HCT116 (cell line): ENCODE results near the gene DNM3. TPM values are rescaled to one million over a fixed set of nuclear protein-coding genes. Genes with fewer than 3 reads are reported as not detected.

Experiments
- ATAC-seq: fragments of 200-7000 bp; cut with Tn5 transposase; 2 replicates; pipeline ENCODE4 v1.9.1; 2020; ENCODE audit warnings: mild to moderate bottlenecking, moderate library complexity
- BruUV-seq: library from RNA; stranded (reverse); fragments of 400-500 nt; replicated peaks from 2 replicates; lab custom pipeline; 2021; lab: Mats Ljungman, UMichigan
- CTCF ChIA-PET: fragments of 300-600 bp; sonication (Branson Sonifier 250); formaldehyde crosslinking; loops from one replicate; lab custom pipeline; 2021; ENCODE audit warnings: antibody characterized with exemption; lab: Charles Lee
- POLR2A ChIA-PET: fragments of 300-600, 350-600 bp; sonication (Branson Sonifier 250); formaldehyde crosslinking; loops from one replicate; lab custom pipeline; 2021; ENCODE audit warnings: antibody characterized with exemption; lab: Charles Lee
- RAD21 ChIA-PET, 2 experiments: fragments of 300-600 bp; sonication (Branson Sonifier 250); formaldehyde crosslinking; loops; one replicate each; lab custom pipeline; 2023; ENCODE audit warnings: low total read pairs in 2 of 2; ENCODE audit not compliant: uncharacterized antibody in 2 of 2, unreplicated experiment in 2 of 2, low non-redundant PET in 1 of 2; lab: Charles Lee
- DNase-seq: peaks from one replicate; pipeline ENCODE4 v3.0.0-alpha.2; 2010; ENCODE audit warnings: low read depth, low spot score
- H2AFZ ChIP-seq: fragments of 200-600 bp; shearing (Covaris generic), sonication (generic); 2 replicates; pipeline ENCODE4 v1.6.1; 2017; ENCODE audit warnings: low read depth, mixed run types, mixed read lengths, antibody characterized with exemption, low read length; ENCODE audit not compliant: poor library complexity, severe bottlenecking
- H3K27ac ChIP-seq: 2 replicates; pipeline ENCODE4 v1.5.1; 2012; ENCODE audit warnings: low read depth, low read length
- H3K27me3 ChIP-seq: fragments of 200-600 bp; sonication (generic); 2 replicates; pipeline ENCODE4 v1.6.1; 2016; ENCODE audit warnings: mixed run types, low read length, mixed read lengths; ENCODE audit not compliant: insufficient read depth
- H3K36me3 ChIP-seq, 2 experiments: fragments of 200-500 bp in 1 of 2; fragments of 200-600 bp in 1 of 2; sonication (Bioruptor generic) in 1 of 2; sonication (generic) in 1 of 2; 2 replicates each; pipeline versions ENCODE4 v1.5.1 to v1.6.1; 2014 to 2016; ENCODE audit warnings: low read length in 2 of 2, inconsistent platforms in 1 of 2, mixed read lengths in 1 of 2, mixed run types in 1 of 2; ENCODE audit not compliant: insufficient read depth in 2 of 2, control insufficient read depth in 1 of 2
- H3K4me1 ChIP-seq, 2 experiments: fragments of 200-600 bp in 1 of 2; sonication (generic) in 1 of 2; 2 replicates each; pipeline versions ENCODE4 v1.5.1 to v1.6.1; 2012 to 2017; ENCODE audit warnings: low read length in 2 of 2, inconsistent platforms in 1 of 2, mild to moderate bottlenecking in 1 of 2, mixed read lengths in 1 of 2, mixed run types in 1 of 2, moderate library complexity in 1 of 2; ENCODE audit not compliant: insufficient read depth in 2 of 2, control insufficient read depth in 1 of 2
- H3K4me2 ChIP-seq: fragments of 200-600 bp; sonication (generic); 2 replicates; pipeline ENCODE4 v1.6.1; 2017; ENCODE audit warnings: mixed run types, low read length, mixed read lengths
- H3K4me3 ChIP-seq, 2 experiments: fragments of 200-600 bp in 1 of 2; sonication (generic) in 1 of 2; replicated peaks in 1 of 2; 2 replicates each; pipeline ENCODE4 v1.5.1; 2011 to 2016; ENCODE audit warnings: low read length in 2 of 2, control low read depth in 1 of 2, low read depth in 1 of 2, mild to moderate bottlenecking in 1 of 2, mixed read lengths in 1 of 2, mixed run types in 1 of 2
- H3K79me2 ChIP-seq: fragments of 200-600 bp; sonication (generic); 2 replicates; pipeline ENCODE4 v1.6.1; 2017; ENCODE audit warnings: mild to moderate bottlenecking, mixed run types, low read length, moderate library complexity, mixed read lengths; ENCODE audit not compliant: insufficient read depth
- H3K9ac ChIP-seq: fragments of 200-600 bp; sonication (generic); 2 replicates; pipeline ENCODE4 v1.6.1; 2016; ENCODE audit warnings: low read length, mixed read lengths
- H3K9me2 ChIP-seq: fragments of 200-600 bp; sonication (generic), shearing (Covaris generic); 2 replicates; pipeline ENCODE4 v1.6.1; 2017; ENCODE audit warnings: mixed run types, mild to moderate bottlenecking, moderate library complexity; ENCODE audit not compliant: insufficient read depth
- H3K9me3 ChIP-seq, 2 experiments: fragments of 200-500 bp in 1 of 2; fragments of 200-600 bp in 1 of 2; sonication (Bioruptor generic) in 1 of 2; sonication (generic) in 1 of 2; 2 replicates each; pipeline ENCODE4 v1.6.1; 2014 to 2017; ENCODE audit warnings: low read length in 2 of 2, mixed read lengths in 2 of 2, inconsistent platforms in 1 of 2, low read depth in 1 of 2, mild to moderate bottlenecking in 1 of 2, mixed run types in 1 of 2, moderate library complexity in 1 of 2; ENCODE audit not compliant: control insufficient read depth in 1 of 2, insufficient read depth in 1 of 2
- H4K20me1 ChIP-seq: fragments of 200-600 bp; sonication (generic), shearing (Covaris generic); 2 replicates; pipeline ENCODE4 v1.6.1; 2017; ENCODE audit warnings: mixed run types, mild to moderate bottlenecking, moderate library complexity; ENCODE audit not compliant: insufficient read depth
- CBX3 ChIP-seq: IDR thresholded peaks from 2 replicates; pipeline ENCODE4 v1.6.1; 2012; ENCODE audit warnings: low read depth
- CEBPB ChIP-seq: IDR thresholded peaks from 2 replicates; pipeline ENCODE4 v1.6.1; 2012; ENCODE audit warnings: low read depth
- EZH2 ChIP-seq: fragments of 200-600 bp; sonication (generic); IDR thresholded peaks from 2 replicates; pipeline ENCODE4 v1.6.1; 2017; ENCODE audit warnings: antibody characterized with exemption, mixed run types
- FOSL1 ChIP-seq: IDR thresholded peaks from 2 replicates; pipeline ENCODE4 v1.6.1; 2012; ENCODE audit warnings: low read depth
- JUND ChIP-seq: IDR thresholded peaks from 2 replicates; pipeline ENCODE4 v1.6.1; 2012
- POLR2A ChIP-seq: IDR thresholded peaks from 2 replicates; pipeline ENCODE4 v1.7.0; 2011; ENCODE audit warnings: borderline replicate concordance; ENCODE audit not compliant: insufficient read depth, insufficient read length; ENCODE audit errors: extremely low read depth
- POLR2AphosphoS5 ChIP-seq: IDR thresholded peaks from 2 replicates; pipeline ENCODE4 v1.6.1; 2011; ENCODE audit warnings: mild to moderate bottlenecking, low read depth, low read length, moderate library complexity
- RAD21 ChIP-seq: IDR thresholded peaks from 2 replicates; pipeline ENCODE4 v1.6.1; 2012; ENCODE audit warnings: low read depth, mild to moderate bottlenecking
- TCF7L2 ChIP-seq: IDR thresholded peaks from 2 replicates; pipeline ENCODE4 v1.7.0; 2011; ENCODE audit warnings: borderline replicate concordance, inconsistent platforms; ENCODE audit not compliant: insufficient read depth, insufficient read length; ENCODE audit errors: extremely low read depth
- YY1 ChIP-seq: IDR thresholded peaks from 2 replicates; pipeline ENCODE4 v1.6.1; 2011; ENCODE audit warnings: low read length, low read depth, moderate library complexity, mild to moderate bottlenecking; ENCODE audit not compliant: insufficient replicate concordance; ENCODE audit errors: extremely low read depth
- ZNF274 ChIP-seq: fragments of 200-500 bp; sonication (Bioruptor generic); IDR thresholded peaks from 2 replicates; pipeline ENCODE4 v1.6.1; 2014; ENCODE audit warnings: mild to moderate bottlenecking, low read depth, low read length, inconsistent platforms
- intact Hi-C: fragments of 100-400 bp; cut with micrococcal nuclease; formaldehyde crosslinking; loops from 2 replicates; pipeline ENCODE4 v1.10.0; 2022
- total RNA-seq: library from RNA; stranded (reverse); gene quantifications from one replicate; pipeline ENCODE4 v1.2.1, GENCODE V29; 2021; ENCODE audit not compliant: unreplicated experiment
- TF ChIP-seq, protein P1 (sequence below): IDR thresholded peaks from 2 replicates; pipeline ENCODE4 v1.6.1; 2012; ENCODE audit warnings: low read depth
- TF ChIP-seq, protein P2 (sequence below): IDR thresholded peaks from 2 replicates; pipeline ENCODE4 v1.6.1; 2011; ENCODE audit warnings: mild to moderate bottlenecking, low read length, moderate library complexity; ENCODE audit not compliant: insufficient replicate concordance; ENCODE audit errors: extremely low read depth
- TF ChIP-seq, protein P3 (sequence below): IDR thresholded peaks from 2 replicates; pipeline ENCODE4 v1.6.1; 2012

The DNM3 gene
- total RNA-seq, 1 experiment from 2014 or later: 3.1 TPM

DNA sequence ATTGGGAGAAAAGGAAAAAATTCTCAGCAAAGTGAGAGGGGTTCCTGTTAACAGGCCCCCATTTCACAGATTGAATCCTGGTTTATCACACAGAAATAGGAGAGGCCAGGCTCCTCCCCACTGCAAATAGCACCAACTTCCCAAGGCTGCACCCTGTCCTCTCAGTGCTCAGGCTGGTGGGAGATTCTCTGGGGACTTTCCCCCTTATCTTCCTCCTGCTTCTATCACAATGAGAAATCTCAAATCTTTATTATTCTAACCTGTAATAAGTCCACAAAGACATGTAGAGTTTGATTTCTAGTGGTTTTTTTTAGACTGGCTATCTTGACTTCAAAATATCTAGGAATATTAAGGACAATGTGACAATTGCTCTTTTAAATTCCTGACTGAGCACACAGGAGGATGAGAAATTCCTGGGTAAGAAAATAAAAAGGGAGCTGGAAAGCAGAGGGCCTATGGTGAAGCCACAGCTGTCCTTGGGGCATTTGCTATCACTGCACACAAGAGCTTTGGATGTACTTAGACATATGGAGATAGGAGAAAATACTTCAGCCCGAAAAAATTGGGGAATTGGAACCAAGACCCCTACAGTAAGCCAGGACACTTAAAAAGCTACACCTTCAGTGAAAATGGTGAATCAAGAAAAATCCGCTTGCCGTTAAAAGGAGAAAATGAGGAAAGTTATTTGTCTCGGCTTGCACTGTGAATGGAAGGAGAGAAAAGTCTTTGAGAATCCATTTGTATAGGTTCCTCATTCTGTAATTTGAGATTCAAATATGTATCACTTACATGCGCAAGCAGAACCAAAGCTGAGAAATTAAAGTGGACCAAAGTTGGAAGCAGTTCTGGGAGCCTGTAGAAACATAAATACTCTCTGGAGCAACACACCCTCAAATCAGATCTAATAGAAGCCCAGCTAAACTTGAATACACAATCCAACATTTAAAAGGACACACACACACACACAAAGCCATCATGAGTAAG is 513.3 kb downstream of the DNM3 start:
- ChIA-PET POLR2A (no interaction called here), RAD21 (no interaction called here), CTCF (no interaction called here)
- no peak overlapping the region for H3K9ac ChIP-seq
- no peaks in the 10 kb centered on the region for H3K36me3 ChIP-seq
- H3K27me3 ChIP-seq: no peaks in the 10 kb centered on the region; the same call in 1 of the 2 replicates
- H3K9me2 ChIP-seq: no peaks in the 10 kb centered on the region
- no peak overlapping the region for H3K4me3 ChIP-seq
- peaks cover 58 to 65% of the 10 kb centered on the region in 2 experiments for H3K4me1 ChIP-seq
- no peaks in the 10 kb centered on the region for H4K20me1 ChIP-seq
- DNase-seq (no peak), ATAC-seq (no peak)
- no peak overlapping the region for H3K4me2 ChIP-seq
- intact Hi-C loops: no loop called here
- no peak overlapping the region for H2AFZ ChIP-seq
- TF ChIP-seq EZH2 (no peak), RAD21 (no peak), CEBPB (no peak), POLR2AphosphoS5 (no peak), CBX3 (no peak), POLR2A (no peak), ZNF274 (no peak), TCF7L2 (no peak), JUND (no peak), YY1 (no peak), FOSL1 (no peak)
- TF ChIP-seq, protein P1, sequence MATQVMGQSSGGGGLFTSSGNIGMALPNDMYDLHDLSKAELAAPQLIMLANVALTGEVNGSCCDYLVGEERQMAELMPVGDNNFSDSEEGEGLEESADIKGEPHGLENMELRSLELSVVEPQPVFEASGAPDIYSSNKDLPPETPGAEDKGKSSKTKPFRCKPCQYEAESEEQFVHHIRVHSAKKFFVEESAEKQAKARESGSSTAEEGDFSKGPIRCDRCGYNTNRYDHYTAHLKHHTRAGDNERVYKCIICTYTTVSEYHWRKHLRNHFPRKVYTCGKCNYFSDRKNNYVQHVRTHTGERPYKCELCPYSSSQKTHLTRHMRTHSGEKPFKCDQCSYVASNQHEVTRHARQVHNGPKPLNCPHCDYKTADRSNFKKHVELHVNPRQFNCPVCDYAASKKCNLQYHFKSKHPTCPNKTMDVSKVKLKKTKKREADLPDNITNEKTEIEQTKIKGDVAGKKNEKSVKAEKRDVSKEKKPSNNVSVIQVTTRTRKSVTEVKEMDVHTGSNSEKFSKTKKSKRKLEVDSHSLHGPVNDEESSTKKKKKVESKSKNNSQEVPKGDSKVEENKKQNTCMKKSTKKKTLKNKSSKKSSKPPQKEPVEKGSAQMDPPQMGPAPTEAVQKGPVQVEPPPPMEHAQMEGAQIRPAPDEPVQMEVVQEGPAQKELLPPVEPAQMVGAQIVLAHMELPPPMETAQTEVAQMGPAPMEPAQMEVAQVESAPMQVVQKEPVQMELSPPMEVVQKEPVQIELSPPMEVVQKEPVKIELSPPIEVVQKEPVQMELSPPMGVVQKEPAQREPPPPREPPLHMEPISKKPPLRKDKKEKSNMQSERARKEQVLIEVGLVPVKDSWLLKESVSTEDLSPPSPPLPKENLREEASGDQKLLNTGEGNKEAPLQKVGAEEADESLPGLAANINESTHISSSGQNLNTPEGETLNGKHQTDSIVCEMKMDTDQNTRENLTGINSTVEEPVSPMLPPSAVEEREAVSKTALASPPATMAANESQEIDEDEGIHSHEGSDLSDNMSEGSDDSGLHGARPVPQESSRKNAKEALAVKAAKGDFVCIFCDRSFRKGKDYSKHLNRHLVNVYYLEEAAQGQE: no peak
- TF ChIP-seq, protein P2, sequence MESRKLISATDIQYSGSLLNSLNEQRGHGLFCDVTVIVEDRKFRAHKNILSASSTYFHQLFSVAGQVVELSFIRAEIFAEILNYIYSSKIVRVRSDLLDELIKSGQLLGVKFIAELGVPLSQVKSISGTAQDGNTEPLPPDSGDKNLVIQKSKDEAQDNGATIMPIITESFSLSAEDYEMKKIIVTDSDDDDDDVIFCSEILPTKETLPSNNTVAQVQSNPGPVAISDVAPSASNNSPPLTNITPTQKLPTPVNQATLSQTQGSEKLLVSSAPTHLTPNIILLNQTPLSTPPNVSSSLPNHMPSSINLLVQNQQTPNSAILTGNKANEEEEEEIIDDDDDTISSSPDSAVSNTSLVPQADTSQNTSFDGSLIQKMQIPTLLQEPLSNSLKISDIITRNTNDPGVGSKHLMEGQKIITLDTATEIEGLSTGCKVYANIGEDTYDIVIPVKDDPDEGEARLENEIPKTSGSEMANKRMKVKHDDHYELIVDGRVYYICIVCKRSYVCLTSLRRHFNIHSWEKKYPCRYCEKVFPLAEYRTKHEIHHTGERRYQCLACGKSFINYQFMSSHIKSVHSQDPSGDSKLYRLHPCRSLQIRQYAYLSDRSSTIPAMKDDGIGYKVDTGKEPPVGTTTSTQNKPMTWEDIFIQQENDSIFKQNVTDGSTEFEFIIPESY: no peak
- TF ChIP-seq, protein P3, sequence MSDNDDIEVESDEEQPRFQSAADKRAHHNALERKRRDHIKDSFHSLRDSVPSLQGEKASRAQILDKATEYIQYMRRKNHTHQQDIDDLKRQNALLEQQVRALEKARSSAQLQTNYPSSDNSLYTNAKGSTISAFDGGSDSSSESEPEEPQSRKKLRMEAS: no peak
- H3K79me2 ChIP-seq: no peaks in the 10 kb centered on the region
- no peak overlapping the region for H3K27ac ChIP-seq
- no TSS peak for BruUV-seq
- H3K9me3 ChIP-seq: no peaks in the 10 kb centered on the region
